Loucy (cell line): ENCODE results near the gene WDR83.

Experiments
- H2AFZ ChIP-seq: fragments of 200-600 bp; sonication (generic); 2 replicates; pipeline ENCODE4 v1.6.0; 2016; ENCODE audit warnings: antibody characterized with exemption, mild to moderate bottlenecking, low read length, moderate library complexity
- H3F3A ChIP-seq: fragments of 200-600 bp; 2 replicates; pipeline ENCODE4 v1.6.0; 2016; ENCODE audit warnings: antibody characterized with exemption, low read depth, mild to moderate bottlenecking
- H3K27me3 ChIP-seq: fragments of 200-600 bp; sonication (generic); 2 replicates; pipeline ENCODE4 v1.6.1; 2014; ENCODE audit warnings: low read length, mild to moderate bottlenecking; ENCODE audit not compliant: insufficient read depth, poor library complexity, severe bottlenecking
- H3K36me3 ChIP-seq: fragments of 200-600 bp; sonication (generic); 2 replicates; pipeline ENCODE4 v1.6.1; 2016; ENCODE audit warnings: low read length; ENCODE audit not compliant: insufficient read depth
- H3K4me1 ChIP-seq: fragments of 200-600 bp; sonication (generic); 2 replicates; pipeline ENCODE4 v1.5.1; 2014; ENCODE audit warnings: low read length, mild to moderate bottlenecking; ENCODE audit not compliant: insufficient read depth, poor library complexity, severe bottlenecking
- H3K4me2 ChIP-seq: fragments of 200-600 bp; sonication (generic); 2 replicates; pipeline ENCODE4 v1.6.0; 2014; ENCODE audit warnings: antibody characterized with exemption, low read length, low read depth, mild to moderate bottlenecking; ENCODE audit not compliant: poor library complexity, severe bottlenecking
- H3K4me3 ChIP-seq: fragments of 200-600 bp; sonication (generic); 2 replicates; pipeline ENCODE4 v1.5.1; 2014; ENCODE audit warnings: low read length, mild to moderate bottlenecking, mixed read lengths; ENCODE audit not compliant: poor library complexity, severe bottlenecking
- H3K79me2 ChIP-seq: fragments of 200-600 bp; sonication (generic); 2 replicates; pipeline ENCODE4 v1.6.1; 2014; ENCODE audit warnings: low read length; ENCODE audit not compliant: insufficient read depth
- H3K9ac ChIP-seq: fragments of 200-600 bp; sonication (generic); 2 replicates; pipeline ENCODE4 v1.6.0; 2014; ENCODE audit warnings: mild to moderate bottlenecking, low read depth, low read length, moderate library complexity; ENCODE audit not compliant: poor library complexity, severe bottlenecking
- H3K9me2 ChIP-seq: fragments of 200-600 bp; sonication (generic); replicated peaks from 2 replicates; pipeline ENCODE4 v1.6.1; 2016; ENCODE audit warnings: low read depth, low read length, mixed read lengths
- H3K9me3 ChIP-seq: fragments of 200-600 bp; sonication (generic); 2 replicates; pipeline ENCODE4 v1.6.1; 2014; ENCODE audit warnings: mild to moderate bottlenecking, antibody characterized with exemption, low read length, low read depth; ENCODE audit not compliant: insufficient read depth
- H4K20me1 ChIP-seq: fragments of 200-600 bp; sonication (generic); 2 replicates; pipeline ENCODE4 v1.6.0; 2014; ENCODE audit warnings: antibody characterized with exemption, low read length, mild to moderate bottlenecking; ENCODE audit not compliant: insufficient read depth, poor library complexity, severe bottlenecking
- CTCF ChIP-seq: fragments of 200-600 bp; sonication (generic); conservative IDR thresholded peaks from 2 replicates; pipeline ENCODE4 v1.5.1; 2014; ENCODE audit warnings: mild to moderate bottlenecking, antibody characterized with exemption, low read length
- EZH2phosphoT487 ChIP-seq: fragments of 200-600 bp; IDR thresholded peaks from 2 replicates; pipeline ENCODE4 v1.6.1; 2018; ENCODE audit warnings: antibody characterized with exemption, mild to moderate bottlenecking, moderate library complexity, borderline replicate concordance

Gene WDR83

GRCh38 chr19:12705169-12705568 is 38.6 kb downstream of the WDR83 start:
- no peaks in the 10 kb centered on the region for H3K79me2 ChIP-seq
- H3K4me1 ChIP-seq, result no peaks in the 10 kb centered on the region
- H4K20me1 ChIP-seq, result no peaks in the 10 kb centered on the region
- no peak overlapping the region for H3K4me3 ChIP-seq
- no peaks in the 10 kb centered on the region for H3K9me3 ChIP-seq
- H3K36me3 ChIP-seq, result peaks cover 73% of the 10 kb centered on the region; the same call in 1 of the 2 replicates
- TF ChIP-seq CTCF (no peak), EZH2phosphoT487 (no peak)
- H3K9me2 ChIP-seq, result no peaks in the 10 kb centered on the region
- no peak overlapping the region for H3K4me2 ChIP-seq
- H3K27me3 ChIP-seq, result no peaks in the 10 kb centered on the region
- no peaks in the 10 kb centered on the region for H3F3A ChIP-seq
- H3K9ac ChIP-seq, result no peak overlapping the region
- H2AFZ ChIP-seq, result no peak overlapping the region

GRCh38 chr19:12705654-12706331 is 39.2 kb downstream of the WDR83 start:
- Histone ChIP-seq H3K36me3 (peaks cover 77% of the 10 kb centered on the region; the same call in 1 of the 2 replicates), H3K27me3 (no peaks in the 10 kb centered on the region), H3K9ac (no peak overlapping the region), H3K9me3 (no peaks in the 10 kb centered on the region), H3K4me2 (no peak overlapping the region), H2AFZ (no peak overlapping the region), H3K79me2 (no peaks in the 10 kb centered on the region), H3K9me2 (no peaks in the 10 kb centered on the region), H3F3A (no peaks in the 10 kb centered on the region), H3K4me3 (no peak overlapping the region), H3K4me1 (no peaks in the 10 kb centered on the region), H4K20me1 (no peaks in the 10 kb centered on the region)
- TF ChIP-seq EZH2phosphoT487 (no peak), CTCF (no peak)

- Histone ChIP-seq H3K4me1 (no peaks in the 10 kb centered on the region), H2AFZ (no peak overlapping the region), H3K9me2 (no peaks in the 10 kb centered on the region), H3K79me2 (no peaks in the 10 kb centered on the region), H4K20me1 (no peaks in the 10 kb centered on the region), H3K36me3 (peaks cover 75% of the 10 kb centered on the region; the same call in 1 of the 2 replicates), H3K4me2 (no peak overlapping the region), H3K9ac (no peak overlapping the region), H3K27me3 (no peaks in the 10 kb centered on the region), H3F3A (no peaks in the 10 kb centered on the region), H3K4me3 (no peak overlapping the region), H3K9me3 (no peaks in the 10 kb centered on the region)
- TF ChIP-seq EZH2phosphoT487 (no peak), CTCF (no peak)
Observed at GRCh38 chr19:12706332-12706718, 39.7 kb downstream of the WDR83 start.
